Activated CD4-positive, alpha-beta T cell treated with anti-CD3 and anti-CD28 coated beads for 4 hours (primary cell): ENCODE measurements around the gene SMIM3.
"Not testable (repeated sequence)": the region's sequence is repeated elsewhere in the genome, so short reads cannot be mapped to it uniquely, and the experiment has no call there.

Experiments used
- DNase-seq, 2 donors: peaks; one replicate each; pipeline ENCODE4 v3.0.0-alpha.2; 2020

SMIM3 gene

GRCh38 chr5:150801117-150801927 lies 22.8 kb downstream of the SMIM3 start:
- DNase-seq, result peak; percentile 18 to 19

- DNase-seq, result no peak
Measured at GRCh38 chr5:150804388-150804787, 25.8 kb downstream of the SMIM3 start.

- DNase-seq, result no peak
Measured at GRCh38 chr5:150809363-150809762, 30.8 kb downstream of the SMIM3 start.

- no peak for DNase-seq
Measured at GRCh38 chr5:150815010-150815409, 36.5 kb downstream of the SMIM3 start.

- no peak for DNase-seq
Measured at GRCh38 chr5:150816946-150817345, 38.4 kb downstream of the SMIM3 start.

- DNase-seq, result no peak
Measured at GRCh38 chr5:150829744-150830143, 51.2 kb downstream of the SMIM3 start.

- not testable (repeated sequence) for DNase-seq
Measured at GRCh38 chr5:150831821-150832220, 53.3 kb downstream of the SMIM3 start.

GRCh38 chr5:150836064-150836463 lies 57.5 kb downstream of the SMIM3 start:
- DNase-seq, result no peak

GRCh38 chr5:150836703-150837102 lies 58.1 kb downstream of the SMIM3 start:
- no peak for DNase-seq

GRCh38 chr5:150845185-150845859 lies 66.8 kb downstream of the SMIM3 start:
- DNase-seq, result not testable (repeated sequence)

- not testable (repeated sequence) for DNase-seq
Measured at GRCh38 chr5:150846308-150846653, 67.7 kb downstream of the SMIM3 start, which contains the start of gene IRGM. Gene IRGM (plus strand): TSS chr5:150846521. CDS start chr5:150848124, 1,603 bp downstream.
